Psoas muscle (tissue), 8 donors: ENCODE data around the gene FHAD1. TPM values are rescaled to one million over a fixed set of nuclear protein-coding genes. Genes with fewer than 3 reads are reported as not detected.

Experiments used
- ATAC-seq, 4 donors: fragments of 200-7000 bp; cut with Tn5 transposase; one replicate each; pipeline ENCODE4 v1.9.1; 2020; ENCODE audit warnings: moderate library complexity in 3 of 4, mild to moderate bottlenecking in 2 of 4
- DNase-seq, 2 donors: peaks; one replicate each; pipeline ENCODE4 v3.0.0-alpha.2; 2020
- H3K27ac ChIP-seq: fragments of 200-600 bp; one replicate; pipeline ENCODE4 v1.8.0; 2022
- H3K27me3 ChIP-seq, 3 donors: fragments of 200-600 bp in 1 of 3; one replicate each; pipeline versions ENCODE4 v1.6.1 to v1.8.0; 2013 to 2022; ENCODE audit warnings: low read length in 2 of 3, mild to moderate bottlenecking in 2 of 3, moderate library complexity in 1 of 3; ENCODE audit not compliant: insufficient read depth in 3 of 3
- H3K36me3 ChIP-seq, 2 donors: fragments of 200-600 bp in 1 of 2; one replicate each; pipeline versions ENCODE4 v1.6.1 to v1.8.0; 2013 to 2022; ENCODE audit warnings: low read depth in 1 of 2, mild to moderate bottlenecking in 1 of 2, moderate library complexity in 1 of 2; ENCODE audit not compliant: insufficient read depth in 1 of 2
- H3K4me1 ChIP-seq: fragments of 200-600 bp; one replicate; pipeline ENCODE4 v1.8.0; 2022
- H3K4me3 ChIP-seq: fragments of 200-600 bp; one replicate; pipeline ENCODE4 v1.8.0; 2022; ENCODE audit warnings: mild to moderate bottlenecking
- H3K9me3 ChIP-seq: fragments of 200-600 bp; one replicate; pipeline ENCODE4 v1.8.0; 2022
- CTCF ChIP-seq: fragments of 200-600 bp; IDR thresholded peaks from one replicate; pipeline ENCODE4 v1.8.0; 2022; ENCODE audit warnings: antibody characterized with exemption
- WGBS, 3 donors: extraction: QIAGEN DNeasy Blood & Tissue Kit; methylation state at CpG; one replicate each; pipeline versions ENCODE4 v1.1.6 to v1.1.7; 2013; 5-methylcytosine and 5-hydroxymethylcytosine counted together
- intact Hi-C, 2 donors: fragments of 100-400 bp; cut with DNase I; formaldehyde crosslinking; loops; one replicate each; pipeline versions ENCODE4 v1.11.0 to v1.14.2; 2022
- polyA plus RNA-seq, 3 donors: library from polyadenylated mRNA; stranded (reverse); fragments of 200-250 nt; gene quantifications; one replicate each; pipeline ENCODE4 v1.2.3, GENCODE V29; 2013
- total RNA-seq, 4 donors: library from RNA; stranded (reverse); fragmentation: NEBNext Ultra II Directional in 2 of 4; extraction: Animal tissue kit (Norgen Biotek cat#: 25700) in 2 of 4; gene quantifications; one replicate each; pipeline versions ENCODE4 v1.2.1 to v1.2.4, GENCODE V29; 2021 to 2023
- donor health status: healthy with polysubstance abuse.
- donor health status: DM: no; HTN: no; CAD: no; lungs with moderate emphysema.
- donor health status: Bipolar disorder and iron deficiency.
- donor health status: healthy.
- donor health status: DM: yes; HTN: yes; CAD: no.
- donor health status: DM: no; HTN: no; CAD: no.
- donor health status: DM: no; HTN: no; CAD: no.
- donor health status: DM: yes; HTN: yes; CAD: no.

FHAD1 gene
- total and polyA plus RNA-seq, 7 donors: 0.03 to 0.24 (median 0.06) TPM; not detected in 4

- Histone ChIP-seq H3K4me1 (peaks cover 12% of the 10 kb centered on the region), H3K27ac (no peak overlapping the region), H3K4me3 (no peak overlapping the region), H3K9me3 (no peaks in the 10 kb centered on the region), H3K27me3 (peaks cover 0 to 7% (median 3%) of the 10 kb centered on the region in 3 donors), H3K36me3 (no peaks in the 10 kb centered on the region)
- intact Hi-C loops: no loop called here
- DNase-seq (no peak), ATAC-seq (no peak)
- TF ChIP-seq CTCF: no peak
- WGBS, 3 donors: 86 to 100% (median 91%) methylated on average over 2 of the region's 2 CpGs
Measured at GRCh38 chr1:15331734-15332133, 84.7 kb downstream of the FHAD1 start.

- intact Hi-C loops: no loop called here
- Histone ChIP-seq H3K27me3 (peaks cover 0 to 8% (median 3%) of the 10 kb centered on the region in 3 donors), H3K4me3 (no peak overlapping the region), H3K36me3 (no peaks in the 10 kb centered on the region), H3K4me1 (peaks cover 12% of the 10 kb centered on the region), H3K27ac (no peak overlapping the region), H3K9me3 (no peaks in the 10 kb centered on the region)
- ATAC-seq: no peak
- TF ChIP-seq CTCF: no peak
- 67 to 77% (median 70%) methylated on average over 4 of the region's 4 CpGs for WGBS, 3 donors
- no peak for DNase-seq
Measured at GRCh38 chr1:15332525-15332924, 85.5 kb downstream of the FHAD1 start.

GRCh38 chr1:15332952-15333715 lies 86.1 kb downstream of the FHAD1 start:
- no peaks in the 10 kb centered on the region for H3K36me3 ChIP-seq
- no peak overlapping the region for H3K27ac ChIP-seq
- ATAC-seq: no peak
- TF ChIP-seq CTCF: no peak
- intact Hi-C loops: no loop called here
- DNase-seq: no peak
- no peak overlapping the region for H3K4me3 ChIP-seq
- peaks cover 0 to 8% (median 3%) of the 10 kb centered on the region in 3 donors for H3K27me3 ChIP-seq
- 86 to 92% (median 92%) methylated on average over 11 of the region's 11 CpGs for WGBS, 3 donors
- H3K9me3 ChIP-seq: no peaks in the 10 kb centered on the region
- H3K4me1 ChIP-seq: peaks cover 12% of the 10 kb centered on the region

GRCh38 chr1:15334995-15335394 lies 88.0 kb downstream of the FHAD1 start:
- TF ChIP-seq CTCF: no peak
- Histone ChIP-seq H3K9me3 (no peaks in the 10 kb centered on the region), H3K4me1 (no peaks in the 10 kb centered on the region), H3K36me3 (no peaks in the 10 kb centered on the region), H3K4me3 (no peak overlapping the region), H3K27me3 (peaks cover 0 to 8% (median 1%) of the 10 kb centered on the region in 3 donors), H3K27ac (no peak overlapping the region)
- ATAC-seq (no peak), DNase-seq (no peak)
- 84 to 91% (median 88%) methylated on average over 10 of the region's 10 CpGs for WGBS, 3 donors
- intact Hi-C loops: no loop called here
